Activated T-helper 9 cell treated with anti-CD3 and anti-CD28 coated beads, Interleukin-2, amount 50 U/mL, for 16 hours (primary cell): Measurements from ENCODE around the gene CDH12.
"Not testable (repeated sequence)": the region's sequence is repeated elsewhere in the genome, so short reads cannot be mapped to it uniquely, and the experiment has no call there.

Experiments
- DNase-seq: peaks from one replicate; pipeline ENCODE4 v3.0.0-alpha.2; 2020; ENCODE audit warnings: low read depth

Gene CDH12

DNA sequence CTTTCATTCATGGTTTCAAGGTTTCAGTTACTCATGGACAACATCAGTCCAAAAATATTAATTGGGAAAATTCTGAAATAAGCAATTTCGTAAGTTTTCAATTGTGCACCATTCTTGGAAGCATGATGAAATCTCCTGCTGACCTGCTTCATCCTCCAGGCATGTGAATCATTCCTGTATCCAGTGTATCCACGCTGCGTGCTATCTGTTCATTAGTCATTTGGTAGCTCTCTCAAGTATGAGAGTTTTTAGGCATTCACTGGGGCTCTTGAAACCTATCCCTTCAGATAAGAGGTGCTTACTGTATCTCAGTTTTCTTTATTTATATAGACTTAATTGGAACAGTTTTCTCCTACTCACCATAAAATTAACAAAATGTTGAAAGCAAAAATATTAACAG is 293.0 kb downstream of the CDH12 start:
- no peak for DNase-seq

GRCh38 chr5:22557251-22557650 is 295.9 kb downstream of the CDH12 start:
- no peak for DNase-seq

GRCh38 chr5:22554475-22554874 is 298.7 kb downstream of the CDH12 start:
- no peak for DNase-seq

- no peak for DNase-seq
These were observed 303.1 kb downstream of the CDH12 start for GRCh38 chr5:22549876-22550671.

GRCh38 chr5:22542340-22542739 is 310.8 kb downstream of the CDH12 start:
- no peak for DNase-seq

GRCh38 chr5:22541037-22541436 is 312.1 kb downstream of the CDH12 start:
- DNase-seq: no peak

DNA sequence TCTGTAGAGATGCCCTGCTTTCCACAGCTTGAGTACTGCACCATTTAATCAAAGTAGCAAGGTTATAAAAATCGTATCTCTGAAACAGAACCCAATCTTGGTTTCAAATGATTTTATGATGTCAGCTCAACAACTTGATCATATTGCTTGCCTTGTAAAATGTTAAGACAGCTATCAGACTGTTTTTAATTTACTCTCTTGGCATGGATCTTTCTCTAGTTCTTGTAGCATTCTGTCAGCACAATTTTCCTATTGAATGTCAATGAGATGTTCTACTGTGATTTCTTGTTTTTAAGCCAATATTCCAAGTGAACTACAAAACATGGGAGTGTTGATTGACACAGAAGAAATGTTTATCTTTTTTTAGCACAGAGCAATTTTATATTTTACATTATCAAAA is 313.4 kb downstream of the CDH12 start:
- no peak for DNase-seq

- no peak for DNase-seq
These were observed 321.2 kb downstream of the CDH12 start for GRCh38 chr5:22531986-22532385.

DNA sequence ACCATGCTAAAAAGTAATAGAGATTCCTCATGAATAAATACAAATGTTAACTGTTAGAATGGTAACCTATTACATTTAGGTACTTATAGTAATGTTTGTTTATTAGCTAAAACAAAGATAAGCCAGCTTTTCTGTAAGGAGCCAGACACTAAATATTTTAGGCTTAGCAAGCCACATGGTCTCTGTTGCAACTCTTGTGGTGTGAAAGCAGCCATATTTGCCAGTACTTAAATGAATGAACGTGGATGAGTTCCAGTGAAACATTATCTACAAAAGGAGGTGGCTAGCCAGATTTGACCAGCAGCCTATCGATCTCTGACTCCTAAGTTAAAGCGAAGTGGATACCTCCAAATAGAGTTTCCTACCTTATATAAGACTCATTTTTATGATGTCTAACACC is 331.6 kb downstream of the CDH12 start:
- DNase-seq: no peak

DNA sequence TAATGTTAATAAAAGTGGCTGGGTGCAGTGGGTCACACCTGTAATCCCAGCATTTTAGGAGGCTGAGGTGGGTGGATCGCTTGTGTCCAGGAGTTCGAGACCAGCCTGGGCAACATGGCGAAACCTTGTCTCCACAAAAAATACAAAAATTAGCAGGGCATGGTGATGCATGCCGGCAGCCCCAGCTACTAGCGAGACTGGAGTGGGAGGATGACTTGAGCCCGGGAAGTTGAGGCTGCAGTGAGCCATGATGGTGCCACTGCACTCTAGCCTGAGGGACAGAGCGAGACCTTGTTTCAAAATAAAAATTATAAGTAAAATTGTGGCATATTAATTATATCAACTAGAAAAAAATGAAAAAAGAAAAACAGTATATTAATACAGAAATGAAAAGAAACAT is 336.6 kb downstream of the CDH12 start:
- not testable (repeated sequence) for DNase-seq

GRCh38 chr5:22514231-22514630 is 338.9 kb downstream of the CDH12 start:
- DNase-seq: no peak

DNA sequence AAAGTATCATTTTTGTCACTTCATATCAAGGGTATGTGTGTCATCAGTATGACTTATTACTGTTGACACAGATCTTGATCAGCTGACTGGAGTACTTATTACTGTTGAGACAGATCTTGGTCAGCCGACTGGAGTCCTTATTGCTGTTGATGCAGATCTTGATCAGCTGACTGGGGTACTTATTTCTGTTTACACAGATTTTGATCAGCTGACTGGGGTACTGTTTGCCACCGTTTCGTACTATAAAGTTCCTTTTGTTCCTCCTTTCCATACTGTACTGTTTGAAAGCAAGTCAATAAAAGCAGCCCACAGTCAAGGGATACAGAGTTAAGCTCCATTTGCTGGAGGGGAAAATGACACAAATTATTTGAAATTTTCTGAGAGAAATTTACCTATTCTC is 347.3 kb downstream of the CDH12 start:
- no peak for DNase-seq

GRCh38 chr5:22504411-22504810 is 348.7 kb downstream of the CDH12 start:
- no peak for DNase-seq

- no peak for DNase-seq
These were observed 352.6 kb downstream of the CDH12 start for GRCh38 chr5:22500556-22500955.

- DNase-seq: no peak
These were observed 356.5 kb downstream of the CDH12 start for GRCh38 chr5:22496666-22497065.

DNA sequence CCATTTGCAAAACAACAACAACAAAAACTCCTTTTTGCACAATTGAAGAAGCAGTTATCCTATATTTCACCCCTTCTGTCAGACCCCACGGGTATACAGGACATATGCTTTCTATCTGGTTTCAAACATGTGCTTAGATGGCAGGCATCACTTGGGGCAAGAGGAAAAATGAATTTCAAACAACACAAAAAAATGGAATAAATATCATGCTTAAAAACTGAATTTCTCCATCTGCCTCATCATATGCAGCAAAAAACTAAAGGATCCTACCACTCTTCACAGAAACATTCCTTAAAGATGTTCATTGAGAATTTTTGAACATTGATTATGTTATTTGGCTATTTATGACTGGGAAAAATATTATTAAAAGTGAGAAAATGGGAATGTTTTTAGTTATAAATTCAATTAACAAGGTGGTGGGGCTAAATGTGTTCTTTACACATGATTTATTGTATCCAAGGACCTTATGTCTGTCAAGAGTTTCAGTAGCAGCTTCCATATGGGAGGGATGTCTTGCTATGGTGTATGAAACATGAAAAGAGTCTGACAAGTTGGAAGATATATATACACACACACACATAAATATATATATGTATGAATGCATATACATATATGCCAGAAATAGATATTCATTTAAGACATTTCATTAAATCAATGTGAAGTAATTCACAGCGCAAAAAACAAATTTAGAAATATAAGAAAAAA is 358.0 kb downstream of the CDH12 start:
- DNase-seq: no peak

GRCh38 chr5:22488427-22488826 is 364.7 kb downstream of the CDH12 start:
- no peak for DNase-seq

DNA sequence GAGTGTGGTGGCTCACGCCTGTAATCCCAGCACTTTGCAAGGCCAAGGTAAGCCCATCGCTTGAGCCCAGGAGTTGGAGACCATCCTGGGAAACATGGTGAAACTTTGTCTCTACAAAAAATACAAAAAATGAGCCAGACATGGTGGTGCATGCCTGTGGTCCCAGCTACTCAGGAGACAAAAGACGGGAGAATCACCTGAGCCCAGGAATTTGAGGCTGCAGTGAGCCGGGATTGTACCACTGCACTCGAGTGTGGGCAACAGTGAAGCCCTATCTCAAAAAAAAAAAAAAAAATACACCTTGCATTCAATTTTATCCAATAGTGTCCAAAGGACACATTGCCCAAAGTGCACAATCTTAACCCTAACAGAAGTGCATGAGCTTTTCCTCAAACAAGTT is 372.8 kb downstream of the CDH12 start:
- no peak for DNase-seq

DNA sequence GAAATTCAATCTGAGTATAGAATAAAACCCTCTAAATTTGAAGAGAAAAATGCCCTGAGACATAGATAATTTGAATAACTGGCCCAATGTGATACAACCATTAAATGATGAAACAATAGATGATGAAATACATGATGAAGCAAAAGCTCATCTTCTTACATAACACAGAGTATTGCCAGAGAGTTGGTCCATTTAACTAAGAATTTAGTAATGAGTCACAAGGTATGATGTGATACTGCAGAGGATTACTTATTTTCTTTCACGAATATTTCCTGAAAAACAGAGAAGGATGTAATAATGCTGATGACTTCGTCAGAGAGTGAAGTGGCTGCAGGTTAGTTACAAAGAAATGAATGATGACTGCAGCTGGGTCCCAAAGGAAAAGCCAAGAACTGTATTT is 379.3 kb downstream of the CDH12 start:
- DNase-seq: no peak

DNA sequence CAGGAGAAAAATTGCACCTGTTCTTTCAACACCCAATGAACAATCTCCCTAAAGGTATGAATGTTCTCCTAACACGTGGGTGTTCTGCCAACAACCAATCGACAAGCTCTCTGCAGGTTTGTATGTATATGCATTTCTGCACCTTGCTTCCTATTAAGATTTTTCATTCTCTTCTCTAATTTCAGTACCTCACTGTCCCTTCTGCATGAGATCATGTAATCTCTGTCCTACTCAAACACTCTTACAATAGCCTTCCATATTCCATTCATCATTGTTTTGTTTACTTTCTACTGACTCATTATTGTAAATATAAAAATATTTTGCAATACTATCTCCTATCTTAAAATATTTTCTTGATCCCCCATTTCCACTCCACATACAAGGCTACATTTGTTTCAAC is 382.0 kb downstream of the CDH12 start:
- no peak for DNase-seq

DNA sequence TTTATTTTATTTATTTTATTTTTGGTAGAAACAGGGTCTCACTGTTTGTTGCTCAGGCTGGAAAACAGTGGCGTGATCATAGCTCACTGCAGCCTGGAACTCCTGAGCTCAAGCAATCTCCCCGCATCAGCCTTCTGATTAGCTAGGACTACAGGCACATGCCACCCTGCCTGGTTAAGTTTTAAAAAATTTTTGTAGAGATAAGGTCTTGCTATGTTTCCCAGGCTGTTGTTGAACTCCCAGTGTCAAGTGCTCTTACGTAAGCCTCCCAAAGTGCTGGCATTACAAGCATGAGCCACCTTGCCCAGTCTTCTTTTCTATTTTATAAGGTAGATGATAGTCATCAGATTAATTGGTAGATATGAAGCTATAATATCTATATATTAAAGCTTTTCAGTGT is 382.7 kb downstream of the CDH12 start:
- DNase-seq: no peak

GRCh38 chr5:22465616-22466015 is 387.5 kb downstream of the CDH12 start:
- no peak for DNase-seq

- DNase-seq: no peak
These were observed 388.0 kb downstream of the CDH12 start for GRCh38 chr5:22465177-22465576.

- DNase-seq: no peak
These were observed 393.0 kb downstream of the CDH12 start for GRCh38 chr5:22460189-22460588.
